GM18511 (cell line): ENCODE data around the gene SNX2.
"Not testable (repeated sequence)": the region's sequence is repeated elsewhere in the genome, so short reads cannot be mapped to it uniquely, and the experiment has no call there.

Experiments used
- ATAC-seq: cut with Tn5 transposase; IDR thresholded peaks from one replicate; pipeline ENCODE4 v1.9.1; 2021; ENCODE audit warnings: mild to moderate bottlenecking, moderate library complexity; ENCODE audit not compliant: unreplicated experiment

SNX2 gene

DNA sequence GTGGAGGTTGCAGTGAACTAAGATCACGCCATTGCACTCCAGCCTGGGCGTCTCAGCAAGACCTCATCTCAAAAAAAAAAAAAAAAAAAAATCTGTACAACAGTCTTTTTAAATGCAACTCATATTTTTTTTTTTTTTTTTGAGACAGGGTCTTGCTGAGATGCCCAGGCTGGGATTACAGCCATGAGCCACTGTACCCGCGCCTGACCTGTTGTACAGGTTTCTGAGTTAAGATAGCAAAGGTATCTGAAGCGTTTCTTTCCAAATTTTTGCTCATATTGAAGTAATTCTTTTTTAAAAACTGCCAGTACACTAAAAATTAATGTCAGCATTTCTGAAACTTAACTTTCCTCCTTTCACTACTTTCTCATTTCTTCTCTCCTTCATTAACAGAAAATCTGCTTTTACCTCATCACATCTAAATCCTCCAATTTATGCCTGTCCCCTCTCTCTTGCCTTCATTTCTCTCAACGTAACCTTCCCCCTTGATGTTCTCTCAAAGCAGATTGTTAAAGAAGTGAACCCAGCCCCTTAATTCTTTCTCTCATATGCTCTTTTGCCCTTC lies 67.2 kb downstream of the SNX2 start:
- ATAC-seq, result no peak

GRCh38 chr5:122844136-122844909 lies 69.4 kb downstream of the SNX2 start:
- ATAC-seq, result no peak

DNA sequence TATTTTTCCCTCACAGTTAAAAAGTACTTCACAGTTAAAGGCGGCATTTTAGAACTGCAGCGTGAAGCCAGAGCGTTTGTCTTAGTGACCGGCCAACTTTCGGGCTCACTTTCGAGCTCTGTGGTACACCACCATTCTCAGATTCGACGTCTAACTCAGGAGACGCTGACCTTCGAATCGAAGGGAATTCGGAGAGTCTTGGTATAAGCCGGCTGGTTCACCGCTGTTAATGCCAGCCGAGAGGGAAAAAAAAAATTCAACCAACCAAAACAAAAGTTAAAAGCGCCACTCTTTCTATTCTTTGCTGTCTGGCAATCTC lies 70.0 kb downstream of the SNX2 start:
- ATAC-seq, result peak; percentile 44

- peak; percentile 84 for ATAC-seq
Measured at GRCh38 chr5:122845229-122846050, 70.6 kb downstream of the SNX2 start, which contains the start of gene SNX24. Gene SNX24 (plus strand): TSS chr5:122845613. CDS start chr5:122845634, 21 bp downstream.

DNA sequence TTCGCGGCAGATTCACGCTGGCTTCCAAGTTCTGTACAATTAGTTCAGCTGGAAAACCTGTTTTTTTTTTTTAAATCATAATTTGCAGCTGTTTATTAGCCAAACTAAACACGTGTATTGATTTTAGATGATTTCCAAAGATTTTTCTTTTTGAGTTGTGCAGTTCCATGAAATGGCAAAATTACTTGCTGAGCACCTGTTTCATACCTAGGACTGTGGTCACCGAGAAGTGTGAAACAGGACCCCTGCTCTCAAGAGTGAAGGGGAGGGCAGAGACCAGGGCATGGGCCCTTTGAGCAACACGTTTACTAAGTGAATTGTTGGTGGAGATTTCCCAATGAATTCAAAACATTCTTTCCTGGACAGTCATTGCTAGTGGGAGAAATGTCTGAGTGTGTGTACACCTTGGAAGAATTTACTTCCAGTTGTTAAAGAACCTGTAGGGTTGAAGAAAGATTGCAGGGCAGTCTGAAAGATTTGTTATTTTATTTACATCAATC lies 71.2 kb downstream of the SNX2 start:
- no peak for ATAC-seq

DNA sequence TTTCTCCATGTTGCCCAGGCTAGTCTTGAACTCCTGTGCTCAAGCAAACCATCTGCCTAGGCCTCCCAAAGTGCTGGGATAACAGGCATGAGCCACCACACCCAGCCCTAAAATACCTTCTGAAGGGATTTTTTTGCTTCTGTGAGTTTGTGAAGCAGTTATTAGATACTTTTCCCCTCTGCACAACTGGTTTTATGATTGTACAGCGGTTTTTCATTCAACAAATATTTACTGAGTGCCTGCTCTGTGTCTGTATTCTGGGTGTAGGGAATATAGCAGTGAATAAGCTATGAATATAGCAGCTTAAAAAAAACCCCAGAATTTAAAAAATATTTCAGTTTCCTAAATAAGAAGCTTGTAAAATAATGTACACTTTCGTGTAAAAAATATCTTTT lies 72.8 kb downstream of the SNX2 start:
- no peak for ATAC-seq

DNA sequence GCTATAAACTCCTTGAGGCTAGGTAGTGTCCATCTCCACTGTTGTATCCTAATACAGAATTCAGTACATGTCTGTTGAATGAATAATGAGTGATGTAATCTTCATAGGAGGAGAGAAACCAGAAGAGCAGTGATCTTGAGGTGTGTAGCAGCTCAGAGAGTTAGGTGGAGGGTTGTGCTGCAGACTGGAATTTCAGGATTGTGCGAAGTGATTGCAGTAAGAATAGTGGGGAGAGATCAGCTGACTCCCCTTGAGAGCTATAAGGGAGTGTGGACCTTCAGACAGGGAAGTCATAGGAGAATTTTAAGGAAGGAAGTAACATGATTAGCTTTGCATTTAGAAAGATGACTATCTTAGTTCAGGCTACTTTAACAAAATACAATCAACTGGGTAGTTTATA lies 74.9 kb downstream of the SNX2 start:
- no peak for ATAC-seq

GRCh38 chr5:122857538-122857937 lies 82.7 kb downstream of the SNX2 start:
- ATAC-seq, result not testable (repeated sequence)

- no peak for ATAC-seq
Measured at GRCh38 chr5:122858451-122858850, 83.6 kb downstream of the SNX2 start.

DNA sequence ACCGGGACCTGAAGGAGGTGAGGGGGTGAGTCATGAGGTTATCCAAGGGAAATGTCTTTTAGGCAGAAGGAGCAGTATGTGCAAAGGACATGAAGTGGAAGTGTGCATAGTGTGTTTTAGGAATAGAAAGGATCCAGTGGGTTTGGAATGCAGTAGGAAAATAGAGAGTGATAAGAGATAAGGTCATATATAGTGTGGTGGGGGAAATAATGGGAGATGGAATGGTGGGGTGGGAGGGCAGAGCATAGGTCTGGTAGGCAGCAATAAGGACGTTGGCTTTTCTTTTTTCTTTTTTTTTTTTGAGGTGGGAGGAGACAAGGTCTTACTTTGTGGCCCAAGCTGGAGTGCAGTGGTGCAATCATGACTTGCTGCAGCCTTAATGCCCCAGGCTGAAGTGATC lies 88.4 kb downstream of the SNX2 start:
- ATAC-seq, result no peak

DNA sequence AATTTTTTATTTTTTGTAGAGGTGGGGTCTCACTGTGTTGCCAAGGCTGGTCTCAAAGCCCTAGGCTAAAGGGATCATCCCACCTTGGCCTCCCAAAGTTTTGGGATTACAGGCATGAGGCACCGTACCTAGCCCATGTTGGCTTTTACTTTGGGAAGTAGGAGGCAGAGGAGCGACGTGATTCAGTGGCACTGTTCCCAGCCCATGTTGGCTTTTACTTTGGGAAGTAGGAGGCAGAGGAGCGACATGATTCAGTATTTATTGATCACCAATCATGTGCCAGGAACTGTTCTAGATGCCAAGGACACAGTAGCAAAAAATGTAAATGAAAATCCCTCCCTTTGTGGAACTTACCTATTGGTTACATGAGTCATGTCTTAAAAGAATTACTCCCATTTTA lies 88.8 kb downstream of the SNX2 start:
- no peak for ATAC-seq

GRCh38 chr5:122864400-122864799 lies 89.5 kb downstream of the SNX2 start:
- ATAC-seq, result no peak

DNA sequence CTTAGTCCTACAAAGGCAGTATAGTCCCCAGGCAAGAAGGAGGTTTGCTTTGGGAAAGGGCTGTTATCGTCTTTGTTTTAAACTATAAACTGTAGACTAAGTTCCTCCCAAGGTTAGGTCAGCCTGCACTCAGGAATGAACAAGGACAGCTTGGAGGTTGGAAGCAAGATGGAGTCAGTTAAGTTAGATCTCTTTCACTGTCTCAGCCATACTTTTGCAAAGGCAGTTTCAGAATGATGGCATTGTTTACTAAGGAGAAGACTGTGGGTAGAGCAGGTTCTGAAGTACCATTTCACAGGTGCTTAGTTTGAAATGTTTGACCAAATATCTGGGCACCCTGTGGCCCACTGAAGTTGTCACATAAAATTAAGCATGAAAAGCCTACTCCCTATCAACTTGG lies 90.0 kb downstream of the SNX2 start:
- ATAC-seq, result no peak

DNA sequence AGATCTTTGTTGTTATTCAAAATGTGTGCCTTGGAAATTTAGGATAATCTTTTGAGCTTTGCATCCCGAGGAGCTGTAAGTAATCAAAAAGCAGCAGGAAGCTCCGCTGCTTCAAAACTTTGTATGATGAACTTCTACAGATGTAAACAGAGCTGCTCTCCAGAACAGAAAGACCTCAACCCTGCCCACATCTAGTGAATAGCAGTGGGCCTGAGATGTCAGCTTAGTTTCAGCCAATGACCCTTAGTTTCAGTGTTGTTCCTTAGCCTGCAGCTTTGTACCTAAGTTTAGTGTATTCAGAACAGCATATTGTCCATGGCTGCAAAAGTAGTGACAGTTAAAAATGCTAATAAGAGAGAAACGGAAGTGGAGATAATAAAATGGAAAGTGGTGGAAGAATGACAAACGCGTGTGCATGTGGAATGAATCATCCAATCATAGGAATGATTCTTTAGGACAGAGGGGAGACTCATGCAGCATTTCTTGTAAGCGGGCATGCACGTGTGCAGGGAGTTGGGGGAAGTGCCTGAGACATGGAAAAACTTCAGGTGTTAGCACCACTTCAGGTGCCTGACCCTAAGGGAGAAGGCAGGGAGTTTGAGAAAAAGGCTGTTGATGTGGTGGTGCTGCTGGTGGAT lies 95.5 kb downstream of the SNX2 start:
- ATAC-seq, result no peak

DNA sequence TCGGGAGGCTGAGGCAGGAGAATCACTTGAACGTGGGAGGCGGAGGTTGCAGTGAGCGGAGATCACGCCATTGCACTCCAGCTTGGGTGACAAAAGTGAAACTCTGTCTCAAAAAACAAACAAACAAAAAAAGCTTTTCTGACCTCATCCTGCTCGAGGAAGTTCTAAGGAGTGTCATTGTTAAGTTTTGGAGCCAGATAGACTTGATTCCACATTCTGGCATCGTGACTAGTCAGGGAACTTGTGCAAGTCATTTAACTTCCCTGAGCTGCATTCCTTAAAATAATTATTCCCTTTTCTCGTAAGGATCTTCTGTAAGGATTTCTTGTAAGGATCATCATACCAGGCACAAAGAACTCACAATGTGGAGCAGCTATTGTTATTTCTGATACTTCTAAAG lies 96.8 kb downstream of the SNX2 start:
- ATAC-seq, result no peak

DNA sequence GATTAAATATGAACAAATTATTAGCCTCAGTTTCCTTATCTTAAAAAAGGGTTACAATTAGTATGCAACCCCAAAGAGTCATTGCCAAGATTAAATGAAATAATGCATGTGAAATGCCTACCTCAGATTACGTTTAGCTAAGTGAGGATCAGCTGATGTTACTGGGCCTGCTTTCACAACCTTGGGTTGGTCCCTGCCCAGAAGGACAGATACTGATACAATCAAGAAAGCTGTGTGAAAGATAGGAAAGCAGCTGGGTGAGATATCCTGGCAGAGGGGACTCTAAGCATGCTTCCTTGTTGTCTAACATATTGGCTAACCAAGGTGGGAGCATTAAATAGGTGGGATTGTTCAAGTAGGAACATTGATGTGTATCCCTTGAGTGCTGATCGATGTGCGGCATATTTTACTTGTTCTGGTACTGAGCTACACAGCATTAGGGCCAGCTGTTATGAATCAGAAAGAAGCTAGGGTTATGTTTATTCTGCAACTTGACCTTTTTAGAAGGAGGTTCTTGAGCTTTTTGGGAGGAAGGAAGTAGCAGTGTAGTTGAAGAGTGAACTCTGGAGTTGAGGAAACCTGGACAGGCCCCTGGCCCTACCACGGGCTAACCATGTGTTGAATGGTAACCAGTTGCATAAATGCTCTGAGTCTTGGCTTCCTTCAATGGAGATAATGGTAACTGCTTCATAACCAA lies 99.4 kb downstream of the SNX2 start:
- ATAC-seq, result no peak

DNA sequence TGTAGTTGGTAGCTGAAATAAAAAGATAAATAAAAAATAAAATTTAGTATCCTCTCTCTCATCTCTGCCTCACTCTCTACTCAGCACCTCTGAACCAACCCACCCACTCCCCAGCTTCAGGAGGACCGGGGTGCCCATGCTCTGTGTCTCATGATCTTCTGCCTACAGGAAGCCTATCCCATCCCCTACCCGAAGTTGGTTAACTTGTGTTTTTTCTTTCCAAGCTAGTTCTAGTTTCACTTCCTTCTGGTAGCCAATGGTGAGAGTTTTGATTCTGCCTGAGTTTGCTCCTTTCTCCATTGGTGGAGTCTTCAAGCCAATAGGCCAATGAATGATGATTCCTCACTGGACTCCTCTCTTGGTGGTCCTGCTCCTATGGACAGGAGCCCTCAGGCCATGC lies 102.6 kb downstream of the SNX2 start:
- peak; percentile 60 for ATAC-seq

- ATAC-seq, result no peak
Measured at GRCh38 chr5:122879076-122879475, 104.2 kb downstream of the SNX2 start.
